ENCODE data around the gene FAM110C. TPM values are rescaled to one million over a fixed set of nuclear protein-coding genes. Genes with fewer than 3 reads are reported as not detected.

Gene FAM110C
- total RNA-seq, 1 donor from 2014 or later = 9.2 TPM

- Histone ChIP-seq H3K4me3 (ENCODE audit: low read depth, low read length) (no peak overlapping the region), H3K36me3 (ENCODE audit: control insufficient read depth, insufficient read depth, low read length) (peaks cover 2% of the 10 kb centered on the region), H3K27me3 (ENCODE audit: control insufficient read depth, insufficient read depth, low read length) (no peaks in the 10 kb centered on the region)
- TF ChIP-seq, protein P1, sequence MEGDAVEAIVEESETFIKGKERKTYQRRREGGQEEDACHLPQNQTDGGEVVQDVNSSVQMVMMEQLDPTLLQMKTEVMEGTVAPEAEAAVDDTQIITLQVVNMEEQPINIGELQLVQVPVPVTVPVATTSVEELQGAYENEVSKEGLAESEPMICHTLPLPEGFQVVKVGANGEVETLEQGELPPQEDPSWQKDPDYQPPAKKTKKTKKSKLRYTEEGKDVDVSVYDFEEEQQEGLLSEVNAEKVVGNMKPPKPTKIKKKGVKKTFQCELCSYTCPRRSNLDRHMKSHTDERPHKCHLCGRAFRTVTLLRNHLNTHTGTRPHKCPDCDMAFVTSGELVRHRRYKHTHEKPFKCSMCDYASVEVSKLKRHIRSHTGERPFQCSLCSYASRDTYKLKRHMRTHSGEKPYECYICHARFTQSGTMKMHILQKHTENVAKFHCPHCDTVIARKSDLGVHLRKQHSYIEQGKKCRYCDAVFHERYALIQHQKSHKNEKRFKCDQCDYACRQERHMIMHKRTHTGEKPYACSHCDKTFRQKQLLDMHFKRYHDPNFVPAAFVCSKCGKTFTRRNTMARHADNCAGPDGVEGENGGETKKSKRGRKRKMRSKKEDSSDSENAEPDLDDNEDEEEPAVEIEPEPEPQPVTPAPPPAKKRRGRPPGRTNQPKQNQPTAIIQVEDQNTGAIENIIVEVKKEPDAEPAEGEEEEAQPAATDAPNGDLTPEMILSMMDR (IDR thresholded peaks at IDR 0.05; ENCODE audit: insufficient read depth, low read length, severe bottlenecking) = no peak
- DNase-seq (ENCODE audit: low read depth) (peak; percentile 96), FAIRE-seq (no peak)
Measured at GRCh38 chr2:38155-38554, 8.2 kb downstream of the FAM110C start.

DNA sequence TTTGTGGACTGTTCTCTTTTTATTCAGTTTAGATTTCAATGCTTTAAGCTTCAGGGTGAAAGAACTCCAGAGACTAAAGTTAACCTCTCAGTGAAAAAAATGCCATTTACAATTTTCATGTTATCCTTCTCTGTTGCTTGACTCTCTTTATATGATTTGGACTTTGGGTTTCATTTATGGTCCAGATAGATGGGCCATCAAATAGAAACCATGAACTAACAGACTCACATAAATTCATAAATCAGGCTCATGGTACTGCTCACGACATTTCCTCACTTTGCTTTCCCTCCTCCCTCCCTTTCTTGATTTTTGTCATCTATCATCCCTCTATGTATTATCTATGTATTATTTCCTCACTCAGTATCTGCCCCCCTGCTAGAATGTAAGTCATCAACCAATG, 10.0 kb downstream of the FAM110C start:
- TF ChIP-seq, protein P1 (IDR thresholded peaks at IDR 0.05; ENCODE audit: insufficient read depth, low read length, severe bottlenecking) = no peak
- H3K36me3 ChIP-seq (ENCODE audit: control insufficient read depth, insufficient read depth, low read length) = peaks cover 2% of the 10 kb centered on the region
- DNase-seq (ENCODE audit: low read depth) (no peak), FAIRE-seq (no peak)
- H3K27me3 ChIP-seq (ENCODE audit: control insufficient read depth, insufficient read depth, low read length) = no peaks in the 10 kb centered on the region
- H3K4me3 ChIP-seq (ENCODE audit: low read depth, low read length) = no peak overlapping the region

DNA sequence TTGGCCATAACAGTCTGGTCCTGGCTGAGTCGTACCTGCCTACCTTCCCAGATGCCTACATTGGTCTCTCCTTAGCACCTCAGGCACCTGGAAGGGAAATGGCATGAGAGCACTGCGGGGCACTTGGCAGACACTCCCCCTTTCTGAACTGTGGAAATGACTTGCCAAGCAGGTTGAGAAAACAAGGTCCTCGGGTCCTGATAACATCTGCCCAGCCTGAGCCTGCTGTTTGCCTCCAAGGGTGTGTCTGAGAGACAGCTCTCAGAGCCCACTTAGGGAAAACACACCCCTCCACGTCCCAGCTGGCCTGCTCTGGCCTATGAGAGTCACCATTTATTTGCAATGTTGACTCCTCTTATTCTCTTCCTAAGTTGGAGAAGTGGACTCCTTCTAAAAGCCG, 10.5 kb downstream of the FAM110C start:
- Histone ChIP-seq H3K36me3 (ENCODE audit: control insufficient read depth, insufficient read depth, low read length) (no peaks in the 10 kb centered on the region), H3K27me3 (ENCODE audit: control insufficient read depth, insufficient read depth, low read length) (no peaks in the 10 kb centered on the region), H3K4me3 (ENCODE audit: low read depth, low read length) (no peak overlapping the region)
- TF ChIP-seq, protein P1 (IDR thresholded peaks at IDR 0.05; ENCODE audit: insufficient read depth, low read length, severe bottlenecking) = no peak
- no peak for FAIRE-seq
- DNase-seq (ENCODE audit: low read depth) = peak; percentile 51

DNA sequence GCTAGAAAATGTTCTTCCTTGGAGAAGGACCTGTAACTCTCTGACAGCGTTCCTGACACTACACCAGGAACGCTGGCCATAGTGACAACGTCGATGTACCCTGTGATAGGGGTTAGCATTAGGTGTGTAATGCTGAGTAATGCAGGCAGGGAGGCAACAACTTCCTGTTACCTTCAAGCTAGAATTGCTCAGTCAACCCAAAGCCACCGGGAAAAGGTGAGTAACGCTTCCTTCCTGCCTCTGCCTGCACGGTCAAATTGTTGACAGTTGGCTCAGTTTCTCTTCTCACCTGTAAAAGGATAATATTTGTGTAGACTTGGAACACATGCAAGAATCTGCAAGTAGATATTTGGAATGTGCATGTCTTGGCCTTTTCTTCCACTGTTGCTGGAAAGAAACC, 12.7 kb downstream of the FAM110C start:
- TF ChIP-seq, protein P1 (IDR thresholded peaks at IDR 0.05; ENCODE audit: insufficient read depth, low read length, severe bottlenecking) = no peak
- Histone ChIP-seq H3K27me3 (ENCODE audit: control insufficient read depth, insufficient read depth, low read length) (no peaks in the 10 kb centered on the region), H3K4me3 (ENCODE audit: low read depth, low read length) (no peak overlapping the region), H3K36me3 (ENCODE audit: control insufficient read depth, insufficient read depth, low read length) (no peaks in the 10 kb centered on the region)
- DNase-seq (ENCODE audit: low read depth) = peak; percentile 97
- FAIRE-seq = peak; percentile 98

GRCh38 chr2:32068-32467, 14.2 kb downstream of the FAM110C start:
- H3K27me3 ChIP-seq (ENCODE audit: control insufficient read depth, insufficient read depth, low read length) = no peaks in the 10 kb centered on the region
- no peak overlapping the region for H3K4me3 ChIP-seq (ENCODE audit: low read depth, low read length)
- FAIRE-seq (no peak), DNase-seq (ENCODE audit: low read depth) (no peak)
- TF ChIP-seq, protein P1 (IDR thresholded peaks at IDR 0.05; ENCODE audit: insufficient read depth, low read length, severe bottlenecking) = no peak
- H3K36me3 ChIP-seq (ENCODE audit: control insufficient read depth, insufficient read depth, low read length) = no peaks in the 10 kb centered on the region

DNA sequence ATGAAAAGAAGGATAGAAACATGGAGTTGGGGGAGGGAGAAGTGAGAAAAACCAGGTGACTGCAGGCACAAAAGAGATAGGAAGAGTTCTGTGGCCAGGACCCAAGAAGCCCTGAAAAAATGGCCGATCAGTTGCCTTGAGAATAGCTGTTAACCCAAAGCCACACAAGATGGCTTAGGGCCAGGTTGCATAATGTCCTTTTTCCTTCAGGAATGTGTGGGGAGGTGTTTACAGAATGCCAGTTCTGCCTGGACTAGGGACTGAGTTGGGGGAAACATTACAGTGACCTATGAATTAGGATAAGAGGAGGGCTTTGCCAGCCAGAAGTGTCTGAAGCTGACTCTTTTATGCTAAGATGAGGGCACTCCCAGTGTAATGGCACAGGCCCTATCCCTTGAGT, 17.1 kb downstream of the FAM110C start:
- Histone ChIP-seq H3K36me3 (ENCODE audit: control insufficient read depth, insufficient read depth, low read length) (no peaks in the 10 kb centered on the region), H3K27me3 (ENCODE audit: control insufficient read depth, insufficient read depth, low read length) (no peaks in the 10 kb centered on the region), H3K4me3 (ENCODE audit: low read depth, low read length) (no peak overlapping the region)
- TF ChIP-seq, protein P1 (IDR thresholded peaks at IDR 0.05; ENCODE audit: insufficient read depth, low read length, severe bottlenecking) = no peak
- no peak for FAIRE-seq
- DNase-seq (ENCODE audit: low read depth) = no peak

All from bronchial epithelial cell (primary cell).